H1 (cell line): ENCODE data around the gene RNF41. TPM values are rescaled to one million over a fixed set of nuclear protein-coding genes. Genes with fewer than 3 reads are reported as not detected.

Experiments used
- CTCF ChIA-PET: fragments of 300-600 bp; sonication (Branson Sonifier 250); formaldehyde crosslinking; loops from one replicate; lab custom pipeline; 2021; ENCODE audit not compliant: partially characterized antibody; lab: Charles Lee
- POLR2A ChIA-PET: fragments of 300-600 bp; sonication (Branson Sonifier 250); formaldehyde crosslinking; loops from one replicate; lab custom pipeline; 2021; ENCODE audit warnings: inconsistent platforms; ENCODE audit not compliant: partially characterized antibody; lab: Charles Lee
- DNase-seq, 2 experiments: peaks; one replicate each; pipeline versions ENCODE4 v3.0.0 to v3.0.0-alpha.2; 2010 to 2022; ENCODE audit warnings: low spot score in 2 of 2, low read depth in 1 of 2, mixed read lengths in 1 of 2
- FAIRE-seq: peaks from 2 replicates; lab custom pipeline; 2011; peaks lifted over from hg19 to GRCh38; lab: Jason Lieb, UNC
- H2AFZ ChIP-seq: 2 replicates; pipeline ENCODE4 v1.8.1; 2012; ENCODE audit warnings: low read length, inconsistent platforms
- H2AK5ac ChIP-seq: 2 replicates; pipeline ENCODE4 v1.6.1; 2013; ENCODE audit warnings: low read depth, low read length
- H2BK120ac ChIP-seq: replicated peaks from 2 replicates; pipeline ENCODE3; 2013; ENCODE audit warnings: low read depth, low read length, inconsistent platforms
- H2BK12ac ChIP-seq: 2 replicates; pipeline ENCODE4 v1.6.1; 2013; ENCODE audit warnings: low read depth, low read length
- H2BK15ac ChIP-seq: 2 replicates; pipeline ENCODE4 v1.6.1; 2013; ENCODE audit warnings: low read length
- H2BK20ac ChIP-seq: 2 replicates; pipeline ENCODE4 v1.6.1; 2013; ENCODE audit warnings: low read length
- H2BK5ac ChIP-seq: 2 replicates; pipeline ENCODE4 v1.6.1; 2013; ENCODE audit warnings: low read depth, low read length
- H3K14ac ChIP-seq: 2 replicates; pipeline ENCODE4 v1.6.1; 2013; ENCODE audit warnings: inconsistent platforms; ENCODE audit not compliant: insufficient read length
- H3K18ac ChIP-seq: 2 replicates; pipeline ENCODE4 v1.6.1; 2013; ENCODE audit warnings: low read length; ENCODE audit errors: extremely low read depth
- H3K23ac ChIP-seq: 2 replicates; pipeline ENCODE4 v1.6.1; 2013; ENCODE audit warnings: inconsistent platforms; ENCODE audit not compliant: insufficient read length
- H3K23me2 ChIP-seq: 2 replicates; pipeline ENCODE4 v1.6.1; 2013; ENCODE audit warnings: low read depth, low read length
- H3K27ac ChIP-seq: 2 replicates; pipeline ENCODE4 v1.6.1; 2011; ENCODE audit warnings: low read depth, low read length, inconsistent platforms
- H3K27me3 ChIP-seq, 4 experiments: replicated peaks in 1 of 4; 1 replicate in 1 of 4; 2 replicates in 3 of 4; pipeline versions ENCODE4 v1.6.1 to v1.8.1; 2011 to 2013; ENCODE audit warnings: low read length in 3 of 4, mild to moderate bottlenecking in 3 of 4, inconsistent platforms in 2 of 4, mixed read lengths in 2 of 4, moderate library complexity in 1 of 4; ENCODE audit not compliant: control insufficient read depth in 3 of 4, insufficient read depth in 3 of 4; ENCODE audit errors: extremely low read depth in 1 of 4
- H3K36me3 ChIP-seq, 4 experiments: 2 replicates each; pipeline versions ENCODE4 v1.6.1 to v1.8.1; 2011 to 2013; ENCODE audit warnings: mild to moderate bottlenecking in 4 of 4, low read length in 3 of 4, moderate library complexity in 2 of 4, control low read depth in 1 of 4, inconsistent platforms in 1 of 4; ENCODE audit not compliant: insufficient read depth in 4 of 4, control insufficient read depth in 2 of 4
- H3K4ac ChIP-seq: replicated peaks from 2 replicates; pipeline ENCODE3; 2013; ENCODE audit warnings: low read length, low read depth, mixed read lengths, inconsistent platforms; ENCODE audit not compliant: insufficient read length
- H3K4me1 ChIP-seq, 4 experiments: replicated peaks in 1 of 4; 1 replicate in 1 of 4; 2 replicates in 3 of 4; pipeline versions ENCODE4 v1.6.1 to v1.8.1; 2011 to 2013; ENCODE audit warnings: low read length in 3 of 4, inconsistent platforms in 2 of 4, mixed read lengths in 1 of 4; ENCODE audit not compliant: insufficient read depth in 4 of 4, control insufficient read depth in 3 of 4
- H3K4me2 ChIP-seq, 2 experiments: 2 replicates each; pipeline versions ENCODE4 v1.6.1 to v1.8.1; 2011 to 2013; ENCODE audit warnings: low read depth in 2 of 2, low read length in 2 of 2, control low read depth in 1 of 2, inconsistent platforms in 1 of 2, mild to moderate bottlenecking in 1 of 2; ENCODE audit not compliant: insufficient read depth in 1 of 2
- H3K4me3 ChIP-seq, 4 experiments: fragments of 200-600, 300-600 bp in 1 of 4; sonication (generic), shearing (Covaris generic), sonication (Bioruptor Twin) in 1 of 4; 2 replicates each; pipeline versions ENCODE4 v1.5.1 to v1.8.1; 2011 to 2016; ENCODE audit warnings: low read length in 4 of 4, low read depth in 3 of 4, control low read depth in 2 of 4, inconsistent platforms in 2 of 4, mild to moderate bottlenecking in 2 of 4, mixed read lengths in 1 of 4, moderate library complexity in 1 of 4; ENCODE audit not compliant: insufficient read depth in 2 of 4; ENCODE audit errors: extremely low read depth in 1 of 4
- H3K56ac ChIP-seq: replicated peaks from 2 replicates; pipeline ENCODE3; 2013; ENCODE audit warnings: low read depth, mild to moderate bottlenecking, mixed read lengths, low read length, inconsistent platforms; ENCODE audit not compliant: insufficient read length
- H3K79me1 ChIP-seq: 2 replicates; pipeline ENCODE4 v1.6.1; 2013; ENCODE audit warnings: low read depth, low read length, control low read depth
- H3K79me2 ChIP-seq, 2 experiments: 2 replicates each; pipeline versions ENCODE4 v1.6.1 to v1.8.1; 2012 to 2013; ENCODE audit warnings: low read length in 2 of 2, mild to moderate bottlenecking in 2 of 2, inconsistent platforms in 1 of 2; ENCODE audit not compliant: insufficient read depth in 2 of 2, control insufficient read depth in 1 of 2
- H3K9ac ChIP-seq, 4 experiments: replicated peaks in 1 of 4; 1 replicate in 1 of 4; 2 replicates in 3 of 4; pipeline versions ENCODE4 v1.6.1 to v1.8.1; 2011 to 2013; ENCODE audit warnings: low read depth in 3 of 4, low read length in 3 of 4, control low read depth in 2 of 4, mild to moderate bottlenecking in 2 of 4, moderate library complexity in 2 of 4, inconsistent platforms in 1 of 4; ENCODE audit errors: extremely low read depth in 1 of 4
- H3K9me3 ChIP-seq, 2 experiments: 2 replicates each; pipeline versions ENCODE4 v1.6.1 to v1.8.1; 2012 to 2013; ENCODE audit warnings: mild to moderate bottlenecking in 2 of 2, moderate library complexity in 2 of 2, control low read depth in 1 of 2, inconsistent platforms in 1 of 2, low read depth in 1 of 2, low read length in 1 of 2, mixed read lengths in 1 of 2; ENCODE audit not compliant: insufficient read depth in 2 of 2
- H4K20me1 ChIP-seq, 2 experiments: replicated peaks in 1 of 2; 2 replicates each; pipeline versions ENCODE3 to v1.8.1; 2011 to 2013; ENCODE audit warnings: inconsistent platforms in 2 of 2, low read length in 2 of 2, mild to moderate bottlenecking in 1 of 2; ENCODE audit not compliant: insufficient read depth in 2 of 2, control insufficient read depth in 1 of 2
- H4K5ac ChIP-seq: 2 replicates; pipeline ENCODE4 v1.6.1; 2013; ENCODE audit warnings: low read length, low read depth, mixed read lengths, inconsistent platforms; ENCODE audit not compliant: insufficient read length
- H4K8ac ChIP-seq: 2 replicates; pipeline ENCODE4 v1.8.0; 2013; ENCODE audit warnings: mild to moderate bottlenecking, moderate library complexity, low read length, inconsistent platforms; ENCODE audit not compliant: insufficient read depth; ENCODE audit errors: extremely low read depth
- H4K91ac ChIP-seq: replicated peaks from 2 replicates; pipeline ENCODE3; 2013; ENCODE audit warnings: low read length, mixed read lengths, inconsistent platforms; ENCODE audit not compliant: insufficient read length
- BCL11A ChIP-seq, 2 experiments: IDR thresholded peaks; one replicate each; pipeline ENCODE4 v1.6.1; 2011; ENCODE audit warnings: low read depth in 2 of 2, low read length in 2 of 2, mild to moderate bottlenecking in 2 of 2
- GABPA ChIP-seq: IDR thresholded peaks from 2 replicates; pipeline ENCODE4 v1.6.1; 2011; ENCODE audit warnings: mild to moderate bottlenecking, low read length, moderate library complexity, borderline replicate concordance; ENCODE audit not compliant: insufficient read depth
- HDAC6 ChIP-seq: IDR thresholded peaks from one replicate; pipeline ENCODE4 v1.7.1; 2012; ENCODE audit warnings: low read depth, mild to moderate bottlenecking, inconsistent platforms, low read length, moderate library complexity
- POLR2AphosphoS5 ChIP-seq: IDR thresholded peaks from 2 replicates; pipeline ENCODE4 v1.6.1; 2011; ENCODE audit warnings: low read depth, low read length
- SIX5 ChIP-seq: IDR thresholded peaks from 2 replicates; pipeline ENCODE4 v1.6.1; 2011; ENCODE audit warnings: mild to moderate bottlenecking, low read depth, low read length
- TEAD4 ChIP-seq: IDR thresholded peaks from 2 replicates; pipeline ENCODE4 v1.6.1; 2012; ENCODE audit warnings: low read depth, low read length, inconsistent platforms, mixed read lengths
- YY1 ChIP-seq: IDR thresholded peaks from 2 replicates; pipeline ENCODE4 v1.6.1; 2011; ENCODE audit warnings: low read depth, mild to moderate bottlenecking, low read length
- WGBS, 2 experiments: shearing (Covaris generic) in 1 of 2; methylation state at CpG; one replicate each; pipeline versions ENCODE4 v1.1.6 to v1.1.7; 2013 to 2015; ENCODE audit warnings: low lambda C conversion rate in 2 of 2, mixed read lengths in 2 of 2, inconsistent platforms in 1 of 2, low coverage in 1 of 2, missing lambda C conversion rate in 1 of 2; ENCODE audit not compliant: insufficient replicate concordance in 2 of 2, insufficient coverage in 1 of 2, insufficient read length in 1 of 2; ENCODE audit errors: extremely low coverage in 1 of 2, missing lambda C conversion rate in 1 of 2; 5-methylcytosine and 5-hydroxymethylcytosine counted together
- polyA plus RNA-seq, 7 experiments: library from polyadenylated mRNA; depleted of rRNA in 3 of 7; stranded (reverse) in 5 of 7; unstranded in 2 of 7; fragments of >200 nt in 5 of 7; fragments of 200-250 nt in 2 of 7; gene quantifications; 1 replicate in 5 of 7; 2 replicates in 1 of 7; 4 replicates in 1 of 7; pipeline versions ENCODE4 v1.2.1 to v1.2.3, GENCODE V29; 2011 to 2013; ENCODE audit warnings: missing spikeins in 2 of 7, mixed read lengths in 2 of 7
- total RNA-seq: library from RNA; stranded (reverse); fragmentation: NEBNext Ultra II Directional; extraction: Animal tissue kit (Norgen Biotek cat#: 25700); gene quantifications from 2 replicates; pipeline ENCODE4 v1.2.1, GENCODE V29; 2021

Gene RNF41
- total and polyA plus RNA-seq, 2 of the 8 experiments (the other 6 are each of a cell fraction or from before 2014, with no cell fraction given): 55.5 to 98.6 TPM

DNA sequence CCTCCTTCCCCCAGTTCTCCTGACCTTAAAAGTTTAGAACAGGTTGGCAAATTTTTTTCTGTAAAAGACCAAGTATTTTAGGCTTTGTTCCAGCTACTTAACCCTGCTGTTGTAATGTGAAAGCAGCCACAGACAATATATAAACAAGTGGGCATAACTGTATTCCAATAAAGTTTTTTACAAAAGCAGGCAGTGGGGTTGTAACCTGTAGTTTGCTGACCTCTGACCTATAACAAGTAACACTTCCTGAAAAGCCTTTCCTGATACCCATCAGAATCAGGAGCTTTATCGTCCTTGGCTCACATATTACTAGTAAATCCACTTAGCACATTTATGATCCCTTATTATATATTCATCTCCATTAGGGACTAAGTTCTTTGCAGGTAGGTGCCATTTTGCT lies 19.4 kb downstream of the RNF41 start:
- WGBS, 2 experiments: 87% methylated on average over 1 of the region's 1 CpG; no CpG with 5 or more reads in 1 of the 2 experiments
- H2BK15ac ChIP-seq: no peak overlapping the region
- H2AK5ac ChIP-seq: no peak overlapping the region
- no peak overlapping the region for H3K27ac ChIP-seq
- no peak overlapping the region for H2BK5ac ChIP-seq
- H2BK120ac ChIP-seq: no peak overlapping the region
- no peaks in the 10 kb centered on the region for H3K79me2 ChIP-seq
- H4K8ac ChIP-seq: no peak overlapping the region
- no peak overlapping the region for H2BK20ac ChIP-seq
- H3K4ac ChIP-seq: no peak overlapping the region
- no peak overlapping the region for H2AFZ ChIP-seq
- no peak for FAIRE-seq
- no peaks in the 10 kb centered on the region for H3K23me2 ChIP-seq
- H3K4me3 ChIP-seq: no peak overlapping the region
- no peak overlapping the region for H2BK12ac ChIP-seq
- DNase-seq: no peak
- H3K9me3 ChIP-seq: no peaks in the 10 kb centered on the region
- H4K91ac ChIP-seq: no peak overlapping the region
- CTCF ChIA-PET: interaction anchor here (1.1 to 12.3 kb wide), 5 partner anchors 12 to 47 kb away, joined by 3 to 111 read pairs (median 3); partner anchors contain the start of genes RNF41 and SMARCC2
- H3K27me3 ChIP-seq: no peaks in the 10 kb centered on the region
- no peak overlapping the region for H3K18ac ChIP-seq
- H4K5ac ChIP-seq: no peak overlapping the region
- no peaks in the 10 kb centered on the region for H3K4me1 ChIP-seq
- POLR2A ChIA-PET: interaction anchor here (0.9 to 17.4 kb wide), 11 partner anchors 11 to 98 kb away, joined by 3 to 203 read pairs (median 5); partner anchors contain the start of genes PA2G4, RNF41 and SMARCC2
- H3K4me2 ChIP-seq: no peak overlapping the region
- no peaks in the 10 kb centered on the region for H3K79me1 ChIP-seq
- H4K20me1 ChIP-seq: no peaks in the 10 kb centered on the region
- H3K9ac ChIP-seq: no peak overlapping the region
- H3K36me3 ChIP-seq: peaks cover 8 to 27% (median 17%) of the 10 kb centered on the region in 4 experiments
- TF ChIP-seq TEAD4 (no peak), BCL11A (IDR thresholded peaks at IDR 0.05; ENCODE audit: low read depth in 2 of 2, low read length in 2 of 2) (no peak), POLR2AphosphoS5 (no peak), YY1 (no peak), SIX5 (no peak), GABPA (no peak), HDAC6 (no peak)
- no peak overlapping the region for H3K23ac ChIP-seq
- H3K14ac ChIP-seq: no peak overlapping the region
- no peak overlapping the region for H3K56ac ChIP-seq
